Activated T-cell treated with anti-CD3 and anti-CD28 coated beads, Interleukin-2, amount 50 U/mL, for 4 hours (primary cell): Measurements from ENCODE around the gene MICAL1. TPM values are rescaled to one million over a fixed set of nuclear protein-coding genes. Genes with fewer than 3 reads are reported as not detected.
"Not testable (repeated sequence)": the region's sequence is repeated elsewhere in the genome, so short reads cannot be mapped to it uniquely, and the experiment has no call there.

ENCODE experiments used
- ATAC-seq, 2 donors: fragments of 200-7000 bp; cut with Tn5 transposase; one replicate each; pipeline ENCODE4 v1.10.0; 2021
- DNase-seq: peaks from one replicate; pipeline ENCODE4 v3.0.0-alpha.2; 2020
- H3K27me3 Mint-ChIP-seq: one replicate; pipeline ENCODE4 v1.8.0; 2021; ENCODE audit warnings: low read depth, mixed read lengths
- H3K36me3 Mint-ChIP-seq: one replicate; pipeline ENCODE4 v1.8.0; 2022; ENCODE audit warnings: mixed read lengths; ENCODE audit not compliant: insufficient read depth
- H3K4me1 Mint-ChIP-seq: one replicate; pipeline ENCODE4 v1.8.0; 2021; ENCODE audit warnings: low read depth, mixed read lengths
- H3K4me3 Mint-ChIP-seq: one replicate; pipeline ENCODE4 v1.8.0; 2021; ENCODE audit warnings: mild to moderate bottlenecking, moderate library complexity, mixed read lengths
- H3K9me3 Mint-ChIP-seq: one replicate; pipeline ENCODE4 v1.8.0; 2021; ENCODE audit warnings: mixed read lengths
- total RNA-seq, 3 donors: library from RNA; stranded (reverse); gene quantifications; one replicate each; pipeline ENCODE4 v1.2.1, GENCODE V29; 2021

Gene MICAL1
- total RNA-seq, 3 donors from 2014 or later, result 7.6 to 12.5 (median 12.4) TPM

DNA sequence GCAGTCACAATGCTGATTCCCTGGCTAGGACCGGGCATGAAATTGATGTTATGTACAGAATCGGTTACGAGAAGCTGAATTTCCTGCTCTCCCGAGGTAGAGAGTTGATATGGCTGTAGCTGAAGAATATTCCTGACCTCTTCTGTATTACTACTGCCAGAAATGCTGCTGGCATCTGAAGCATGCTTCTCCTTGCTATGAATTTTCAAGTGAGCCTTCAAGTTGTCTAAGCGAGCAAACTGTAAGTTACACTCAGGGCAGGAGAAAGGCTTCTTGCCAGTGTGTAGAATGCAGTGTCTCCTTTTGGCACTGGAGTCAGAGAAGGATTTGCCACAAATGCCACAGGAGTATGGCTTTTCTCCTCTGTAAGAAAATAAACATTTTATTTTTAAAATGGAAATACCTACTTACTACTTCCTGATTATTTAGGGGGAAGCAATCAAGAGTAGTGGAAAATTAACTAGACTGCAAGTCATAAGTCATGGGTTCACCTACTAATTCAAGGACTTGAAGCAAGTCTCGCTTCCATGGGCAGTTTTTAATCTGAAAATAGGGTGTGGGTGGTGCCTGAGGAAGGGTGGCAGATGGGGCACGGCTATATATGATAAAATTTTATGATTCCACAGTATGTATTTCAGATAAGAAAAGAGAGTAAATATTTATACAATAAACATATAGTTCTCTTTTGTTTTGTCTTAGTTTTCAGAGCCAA lies 10.8 kb upstream of the MICAL1 start:
- no peak for DNase-seq
- Mint-ChIP-seq H3K4me1 (peaks cover 47% of the 10 kb centered on the region), H3K36me3 (peaks cover 62% of the 10 kb centered on the region), H3K9me3 (peaks cover 3% of the 10 kb centered on the region), H3K27me3 (no peaks in the 10 kb centered on the region), H3K4me3 (no peak overlapping the region)
- ATAC-seq, result no peak

DNA sequence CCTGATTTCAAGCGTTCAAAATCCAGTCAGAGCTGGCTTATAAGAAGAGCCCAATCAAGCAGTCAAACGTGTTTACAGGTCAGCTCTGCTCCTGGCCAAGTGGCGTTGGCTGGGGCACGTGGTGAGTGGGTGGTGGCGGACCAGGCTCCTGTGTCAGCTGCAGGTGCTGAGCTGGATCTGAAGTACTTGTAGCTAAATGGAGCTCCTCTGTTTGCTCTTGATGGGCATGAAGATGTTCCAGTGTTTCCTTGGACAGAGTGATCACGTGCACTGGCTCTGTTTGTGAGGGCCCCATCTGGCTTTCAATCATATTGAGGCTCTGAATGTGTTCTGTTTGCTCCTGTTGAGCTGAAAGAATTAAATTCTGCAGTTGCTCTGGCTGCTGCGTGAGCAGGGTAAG lies 10.2 kb upstream of the MICAL1 start:
- Mint-ChIP-seq H3K36me3 (peaks cover 61% of the 10 kb centered on the region), H3K4me3 (no peak overlapping the region), H3K9me3 (peaks cover 3% of the 10 kb centered on the region), H3K27me3 (no peaks in the 10 kb centered on the region), H3K4me1 (peaks cover 44% of the 10 kb centered on the region)
- ATAC-seq (no peak), DNase-seq (no peak)

GRCh38 chr6:109461733-109462526 lies 6.4 kb upstream of the MICAL1 start:
- Mint-ChIP-seq H3K9me3 (peaks cover 3% of the 10 kb centered on the region), H3K4me1 (peaks cover 60% of the 10 kb centered on the region), H3K4me3 (no peak overlapping the region), H3K27me3 (no peaks in the 10 kb centered on the region), H3K36me3 (peaks cover 41% of the 10 kb centered on the region)
- ATAC-seq (no peak), DNase-seq (no peak)

- peaks cover 66% of the 10 kb centered on the region for H3K4me1 Mint-ChIP-seq
- H3K27me3 Mint-ChIP-seq, result not testable (repeated sequence)
These were observed 5.6 kb upstream of the MICAL1 start for GRCh38 chr6:109461205-109461604.

GRCh38 chr6:109460161-109460829 lies 4.7 kb upstream of the MICAL1 start:
- Mint-ChIP-seq H3K4me1 (peaks cover 58% of the 10 kb centered on the region), H3K9me3 (peaks cover 3% of the 10 kb centered on the region), H3K36me3 (peaks cover 33% of the 10 kb centered on the region), H3K27me3 (no peaks in the 10 kb centered on the region), H3K4me3 (no peak overlapping the region)
- no peak for DNase-seq
- no peak for ATAC-seq

More at GRCh38 chr6:109461205-109461604, 5.6 kb upstream of the MICAL1 start:
- DNase-seq, ATAC-seq, H3K9me3 Mint-ChIP-seq, H3K4me3 Mint-ChIP-seq: not testable (repeated sequence)
- peaks cover 41% of the 10 kb centered on the region for H3K36me3 Mint-ChIP-seq

GRCh38 chr6:109458774-109459531 lies 3.4 kb upstream of the MICAL1 start:
- DNase-seq (peak; percentile 35), ATAC-seq (peak; percentile 74 to 76)
- H3K36me3 Mint-ChIP-seq, result peaks cover 25% of the 10 kb centered on the region
- no peak overlapping the region for H3K4me3 Mint-ChIP-seq
- peaks cover 3% of the 10 kb centered on the region for H3K9me3 Mint-ChIP-seq
- peaks cover 59% of the 10 kb centered on the region for H3K4me1 Mint-ChIP-seq
- no peaks in the 10 kb centered on the region for H3K27me3 Mint-ChIP-seq

- Mint-ChIP-seq H3K36me3 (peaks cover 20% of the 10 kb centered on the region), H3K9me3 (peaks cover 3% of the 10 kb centered on the region), H3K27me3 (no peaks in the 10 kb centered on the region), H3K4me1 (peaks cover 67% of the 10 kb centered on the region), H3K4me3 (peak overlapping the region; percentile 42)
- ATAC-seq (no peak), DNase-seq (no peak)
These were observed 2.0 kb upstream of the MICAL1 start for GRCh38 chr6:109457562-109457996.

DNA sequence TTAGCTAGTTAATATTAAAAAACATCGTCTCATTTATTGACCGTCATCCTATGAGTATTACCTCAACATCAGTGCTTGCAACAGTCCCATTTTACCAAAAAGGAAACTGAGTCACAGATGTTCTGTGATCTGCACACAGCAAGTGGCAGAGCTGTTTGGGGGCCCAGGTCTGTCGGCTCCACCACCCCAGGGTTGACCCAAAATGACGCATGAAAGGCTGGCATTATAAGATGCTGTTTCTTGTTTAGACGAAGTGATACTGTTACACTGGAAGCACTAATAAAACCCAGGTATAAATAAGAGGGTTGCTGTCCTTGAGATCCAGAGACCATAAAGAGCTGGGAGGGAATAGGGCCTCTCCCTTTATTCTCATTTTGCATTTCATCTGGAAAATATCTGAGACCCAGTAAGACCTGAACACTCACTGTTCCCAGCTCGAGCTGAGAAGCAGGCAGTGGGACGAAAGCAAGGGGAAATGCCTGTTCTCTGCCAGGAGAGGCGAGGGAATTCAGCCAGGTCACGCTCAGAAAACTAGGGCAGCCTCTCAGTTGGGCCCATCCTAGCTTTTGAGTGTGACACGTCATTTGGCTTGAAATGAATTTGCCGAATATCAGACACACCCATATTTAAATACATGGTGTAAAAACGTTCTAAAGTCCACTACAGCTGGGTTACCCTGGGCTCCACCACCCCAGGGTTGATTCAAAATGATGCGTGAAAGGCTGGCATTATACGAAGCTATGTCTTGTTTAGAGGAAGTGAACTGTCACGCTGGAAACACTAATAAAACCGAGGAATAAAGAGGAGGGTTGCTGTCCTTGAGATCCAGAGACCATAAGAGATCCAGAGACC lies 1.4 kb upstream of the MICAL1 start:
- H3K4me3 Mint-ChIP-seq, result peak overlapping the region; percentile 49
- no peak for DNase-seq
- no peak for ATAC-seq
- H3K9me3 Mint-ChIP-seq, result peaks cover 2% of the 10 kb centered on the region
- peaks cover 14% of the 10 kb centered on the region for H3K36me3 Mint-ChIP-seq
- H3K27me3 Mint-ChIP-seq, result no peaks in the 10 kb centered on the region
- H3K4me1 Mint-ChIP-seq, result peaks cover 68% of the 10 kb centered on the region

- ATAC-seq (no peak), DNase-seq (no peak)
- H3K36me3 Mint-ChIP-seq, result peaks cover 8% of the 10 kb centered on the region
- no peaks in the 10 kb centered on the region for H3K27me3 Mint-ChIP-seq
- peaks cover 65% of the 10 kb centered on the region for H3K4me1 Mint-ChIP-seq
- peak overlapping the region; percentile 53 for H3K4me3 Mint-ChIP-seq
- H3K9me3 Mint-ChIP-seq, result no peaks in the 10 kb centered on the region
These were observed 575 bp upstream of the MICAL1 start for GRCh38 chr6:109456111-109456583.

DNA sequence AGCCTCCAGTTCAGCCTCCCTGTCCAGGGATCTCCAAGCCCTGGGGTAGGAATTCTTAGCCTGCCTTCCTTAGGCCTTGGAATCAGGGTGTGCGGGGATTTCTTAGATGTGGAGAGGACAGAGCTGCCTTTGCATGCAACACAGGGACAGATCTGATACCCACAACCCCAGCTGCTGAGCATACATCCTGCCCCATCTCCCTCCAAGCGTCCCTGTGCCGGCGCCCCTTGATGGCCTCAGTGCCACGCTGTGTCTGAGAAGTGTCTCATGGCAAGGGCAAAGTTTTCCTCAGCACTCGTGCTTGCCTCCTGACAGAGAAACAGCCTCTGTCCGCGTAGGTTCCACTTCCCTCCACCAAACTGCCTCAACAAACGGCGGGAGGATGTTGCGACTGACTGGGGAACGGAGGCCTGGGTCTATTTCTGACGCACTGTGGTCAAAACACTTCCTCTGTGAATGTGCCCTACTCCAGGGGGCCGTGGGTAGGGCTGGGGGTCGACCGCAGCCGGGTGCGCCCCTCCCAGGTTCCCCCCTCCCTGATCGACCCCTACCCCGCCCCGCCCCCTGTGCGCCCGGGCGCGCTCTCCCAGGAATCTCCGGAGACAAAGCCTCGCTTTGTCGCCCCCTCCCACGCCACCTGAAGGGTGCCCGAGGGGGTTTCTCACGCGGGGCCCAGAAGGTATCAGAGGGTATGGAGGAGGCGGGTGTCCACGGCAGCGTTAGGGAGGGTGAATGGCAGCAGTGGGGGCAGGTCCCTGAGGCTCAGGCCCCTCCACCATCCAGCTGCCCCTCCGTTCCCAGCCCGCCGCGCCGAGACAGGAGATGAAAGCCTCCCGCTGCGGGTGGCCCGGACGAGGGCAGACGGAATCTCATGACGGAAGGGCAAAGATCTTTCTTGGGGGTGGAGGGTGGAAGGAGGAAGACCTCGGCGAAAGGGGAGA lies 806 bp downstream of the MICAL1 start:
- Mint-ChIP-seq H3K4me1 (peaks cover 74% of the 10 kb centered on the region), H3K27me3 (no peaks in the 10 kb centered on the region), H3K36me3 (peaks cover 9% of the 10 kb centered on the region), H3K9me3 (no peaks in the 10 kb centered on the region), H3K4me3 (peak overlapping the region; percentile 90)
- DNase-seq, result peak; percentile 54
- ATAC-seq, result peak; percentile 35 to 47

GRCh38 chr6:109453594-109454495 lies 1.7 kb downstream of the MICAL1 start:
- peaks cover 5% of the 10 kb centered on the region for H3K36me3 Mint-ChIP-seq
- H3K4me3 Mint-ChIP-seq, result peak overlapping the region; percentile 90
- DNase-seq (no peak), ATAC-seq (no peak)
- no peaks in the 10 kb centered on the region for H3K9me3 Mint-ChIP-seq
- peaks cover 70% of the 10 kb centered on the region for H3K4me1 Mint-ChIP-seq
- no peaks in the 10 kb centered on the region for H3K27me3 Mint-ChIP-seq
